SU-DHL-6 (cell line): ENCODE measurements around the gene TRPM2.

Experiments
- CTCF ChIP-seq: fragments of 200-600 bp; sonication (generic); IDR thresholded peaks from one replicate; pipeline ENCODE4 v1.5.1; 2017; ENCODE audit warnings: antibody characterized with exemption, mild to moderate bottlenecking, low read length, moderate library complexity; ENCODE audit not compliant: insufficient read depth, poor library complexity, severe bottlenecking
- EZH2phosphoT487 ChIP-seq: fragments of 200-600 bp; sonication (generic), shearing (Covaris generic); conservative IDR thresholded peaks from 2 replicates; pipeline ENCODE4 v1.6.1; 2018; ENCODE audit warnings: mild to moderate bottlenecking, antibody characterized with exemption, low read length, moderate library complexity, mixed read lengths

GRCh38 chr21:44344541-44345183 lies 8.8 kb upstream of the TRPM2 start:
- TF ChIP-seq CTCF (no peak), EZH2phosphoT487 (no peak)
